Measurements from ENCODE around the gene GATB.

GATB gene

DNA sequence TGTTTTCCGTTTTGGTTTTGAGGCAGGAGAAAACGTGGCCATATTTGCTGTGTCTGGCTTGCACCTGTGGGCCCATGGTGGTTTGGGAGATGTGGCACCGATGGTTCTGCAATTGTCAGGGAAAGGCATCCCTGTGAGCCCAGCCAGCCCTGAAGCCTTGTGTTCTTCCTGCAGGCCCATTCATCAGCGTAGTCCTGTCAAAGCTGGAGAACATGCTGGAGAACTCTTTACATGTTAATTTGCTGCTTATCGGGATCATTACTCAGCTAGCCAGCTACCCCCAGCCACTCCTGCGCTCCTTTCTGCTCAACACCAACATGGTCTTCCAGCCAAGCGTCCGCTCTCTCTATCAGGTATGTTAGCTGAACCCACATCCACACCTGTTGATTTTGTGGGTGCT is 104.7 kb downstream of the GATB start:
- no peak for DNase-seq (ENCODE audit: low read depth in 1 of 2, low spot score in 1 of 2)

DNA sequence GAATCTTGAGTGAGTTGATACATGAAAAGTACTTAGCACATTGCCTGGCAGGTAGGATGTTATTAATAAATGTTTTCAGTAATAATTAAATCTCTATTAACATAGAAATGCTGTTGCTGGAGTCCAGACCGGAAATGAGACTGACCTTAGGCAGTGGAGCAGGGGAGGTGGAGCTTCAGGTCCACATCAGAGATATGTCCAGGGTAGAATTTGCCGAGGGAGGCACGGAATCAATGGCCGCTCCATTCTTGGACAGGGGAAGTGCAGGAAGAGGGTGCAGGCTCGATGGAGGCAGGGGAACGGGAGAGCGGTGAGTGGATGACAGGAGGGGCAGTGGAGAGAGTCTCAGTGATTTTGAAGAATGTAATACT is 107.3 kb downstream of the GATB start:
- DNase-seq (ENCODE audit: low read depth in 1 of 2, low spot score in 1 of 2): no peak

DNA sequence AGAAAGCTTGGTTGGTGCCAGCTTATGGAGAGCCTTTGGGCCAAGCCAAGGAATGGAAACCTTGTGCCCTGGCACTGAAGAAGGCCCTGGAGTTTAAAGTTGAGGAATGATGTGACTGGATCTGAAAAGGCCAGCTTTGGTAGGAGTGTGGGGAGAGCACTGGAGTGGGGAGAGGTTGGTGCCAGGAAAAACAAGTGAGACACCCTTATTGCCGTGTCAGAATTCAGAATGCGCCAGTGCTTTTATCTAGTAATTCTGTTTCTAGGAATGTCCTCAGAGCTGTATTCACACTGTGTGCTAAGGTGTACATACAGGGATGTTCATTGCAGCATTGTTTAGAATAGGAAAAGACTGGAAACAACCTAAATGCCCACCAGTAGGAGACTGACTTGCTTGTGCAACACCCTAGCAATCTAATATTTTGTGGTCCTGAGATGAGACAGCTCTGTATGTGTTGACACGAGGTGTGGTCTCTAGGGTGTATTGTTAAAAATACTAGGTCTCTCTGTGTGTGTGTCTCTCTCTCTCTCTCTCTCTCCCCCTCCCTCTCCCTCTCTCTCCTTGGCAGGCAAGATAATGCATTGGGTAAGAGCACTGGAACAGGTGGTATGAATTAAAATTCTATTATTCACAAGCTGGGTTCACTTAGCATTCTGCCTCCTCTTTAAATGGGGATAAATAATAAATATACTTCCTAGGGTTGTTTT is 107.8 kb downstream of the GATB start:
- DNase-seq (ENCODE audit: low read depth in 1 of 2, low spot score in 1 of 2): no peak

DNA sequence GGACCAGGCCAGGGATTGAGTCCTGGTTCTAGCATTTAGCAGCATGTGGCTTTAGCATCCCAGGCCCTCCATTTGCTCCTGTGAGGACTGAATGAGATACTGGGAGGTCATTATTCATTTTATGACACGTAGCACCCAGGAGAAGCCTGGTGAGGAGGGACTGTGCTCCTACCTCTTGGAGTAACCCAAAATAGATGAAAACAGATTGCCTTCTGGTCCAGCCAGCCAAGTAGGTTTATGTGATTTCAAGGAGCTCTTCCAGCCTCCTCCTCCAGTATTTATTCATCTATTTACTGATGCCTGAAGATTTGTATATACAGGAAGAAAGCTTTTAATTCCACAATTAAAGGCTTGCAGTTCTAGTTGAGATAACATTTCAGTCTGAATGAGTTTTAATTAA is 109.3 kb downstream of the GATB start:
- no peak for DNase-seq (ENCODE audit: low read depth in 1 of 2, low spot score in 1 of 2)

DNA sequence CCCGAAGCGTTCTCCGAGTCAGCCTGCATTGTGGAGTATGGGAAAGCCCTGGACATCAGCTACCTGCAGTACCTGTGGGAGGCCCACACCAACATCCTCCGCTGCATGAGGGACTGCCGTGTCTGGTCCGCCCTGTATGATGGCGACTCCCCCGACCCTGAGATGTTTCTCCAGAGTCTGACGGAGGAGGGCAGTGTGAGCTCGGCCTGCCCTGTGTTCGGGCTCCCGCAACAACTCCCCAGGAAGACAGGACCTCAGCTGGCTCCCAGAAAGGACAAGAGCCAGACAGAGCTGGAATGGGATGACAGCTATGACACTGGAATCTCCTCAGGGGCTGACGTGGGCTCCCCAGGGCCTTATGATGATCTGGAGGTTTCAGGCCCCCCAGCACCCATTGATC is 111.3 kb downstream of the GATB start:
- no peak for DNase-seq (ENCODE audit: low read depth in 1 of 2, low spot score in 1 of 2)

DNA sequence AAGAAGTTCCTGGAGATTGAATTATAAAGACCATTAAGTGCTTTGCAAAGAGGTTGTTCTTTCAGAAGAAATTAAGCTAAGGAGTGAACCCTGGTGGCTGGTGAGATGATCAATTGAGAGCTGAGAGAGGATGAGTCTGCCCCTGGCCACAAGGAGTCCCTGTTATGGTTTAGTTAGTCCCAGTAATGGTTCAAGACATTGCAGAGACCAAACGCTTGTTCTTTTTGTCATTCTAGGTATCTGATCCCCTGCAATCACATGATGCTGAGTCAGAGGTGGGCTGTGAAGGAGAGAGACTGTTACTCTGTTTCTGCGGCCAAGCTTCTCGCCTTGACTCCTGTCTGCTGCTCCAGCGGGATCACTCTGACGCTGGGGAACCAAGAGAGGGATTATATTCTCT is 114.5 kb downstream of the GATB start:
- DNase-seq (ENCODE audit: low read depth in 1 of 2, low spot score in 1 of 2): no peak

DNA sequence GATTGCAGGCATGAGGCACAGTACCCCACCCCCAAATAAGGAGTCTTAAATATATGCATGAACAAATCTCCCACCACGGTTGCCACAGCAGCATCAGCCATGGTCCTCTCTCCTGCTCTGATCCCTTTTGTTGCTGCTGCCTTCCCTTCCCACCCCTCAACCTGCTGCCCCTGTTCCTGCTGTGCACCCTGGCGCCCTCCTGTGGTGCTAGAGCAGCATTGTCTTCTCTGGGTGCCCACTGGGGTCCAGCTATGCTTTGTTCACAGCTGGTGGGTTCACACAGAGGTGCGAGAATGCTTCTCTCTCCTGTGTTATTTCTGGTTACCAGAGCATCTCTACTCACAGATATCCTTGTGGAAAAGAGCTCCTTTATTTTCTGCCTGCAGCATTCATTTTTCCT is 116.2 kb downstream of the GATB start:
- DNase-seq (ENCODE audit: low read depth in 1 of 2, low spot score in 1 of 2): no peak

DNA sequence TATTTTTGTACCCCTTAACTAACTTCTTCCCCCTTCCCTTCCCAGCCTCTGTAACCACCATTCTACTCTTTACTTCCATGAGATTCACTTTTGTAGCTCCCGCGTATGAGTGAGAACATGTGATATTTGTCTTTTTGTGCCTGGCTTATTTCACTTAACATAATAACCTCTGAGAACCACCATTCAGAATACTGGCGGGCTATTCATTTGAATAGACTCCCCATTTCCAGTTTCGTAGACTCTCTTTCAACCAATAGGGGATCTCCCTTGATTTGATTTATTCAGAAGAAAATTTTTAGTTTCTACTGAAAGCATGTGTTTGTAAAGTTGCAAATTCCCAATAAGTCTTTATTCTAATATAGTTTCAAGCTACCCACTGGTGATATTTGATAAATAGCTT is 117.2 kb downstream of the GATB start:
- DNase-seq (ENCODE audit: low read depth in 1 of 2, low spot score in 1 of 2): no peak

DNA sequence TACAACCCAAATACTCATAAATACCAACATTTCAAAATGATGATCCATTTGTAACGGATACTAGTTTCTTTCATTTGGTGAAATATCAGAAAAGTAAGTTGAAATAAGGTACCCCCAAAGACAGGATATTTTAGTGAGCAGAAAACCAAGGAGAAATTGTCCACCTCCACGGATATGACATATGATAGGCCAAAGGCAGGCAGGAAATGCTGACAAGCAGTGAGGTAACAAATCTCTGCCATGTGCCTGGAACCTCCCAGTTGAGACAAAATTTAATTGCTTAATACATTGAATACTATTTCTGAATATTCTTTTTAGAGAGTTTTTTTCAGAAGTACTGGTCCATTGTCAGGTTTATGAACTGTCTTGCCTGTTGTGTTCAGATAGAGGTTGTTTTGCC is 118.8 kb downstream of the GATB start:
- no peak for DNase-seq (ENCODE audit: low read depth in 1 of 2, low spot score in 1 of 2)

DNA sequence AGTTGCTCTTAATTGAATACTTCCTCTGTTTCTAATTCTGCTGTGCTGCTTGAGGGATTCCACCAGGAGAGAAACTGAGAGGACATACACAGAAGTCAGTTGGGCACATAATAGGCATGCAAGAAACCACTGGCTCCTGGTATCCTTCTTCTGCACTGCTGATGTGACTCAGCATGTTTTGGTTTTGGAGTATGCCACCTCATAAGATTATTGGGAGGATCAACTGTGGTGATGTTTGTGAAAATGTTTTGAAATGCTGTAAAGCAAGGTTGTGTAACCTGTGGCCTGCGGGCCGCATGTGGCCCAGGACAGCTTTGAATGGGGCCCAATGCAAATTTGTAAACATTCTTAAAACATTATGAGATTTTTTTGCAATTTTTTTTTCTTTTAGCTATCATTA is 119.6 kb downstream of the GATB start:
- DNase-seq (ENCODE audit: low read depth in 1 of 2, low spot score in 1 of 2): no peak

DNA sequence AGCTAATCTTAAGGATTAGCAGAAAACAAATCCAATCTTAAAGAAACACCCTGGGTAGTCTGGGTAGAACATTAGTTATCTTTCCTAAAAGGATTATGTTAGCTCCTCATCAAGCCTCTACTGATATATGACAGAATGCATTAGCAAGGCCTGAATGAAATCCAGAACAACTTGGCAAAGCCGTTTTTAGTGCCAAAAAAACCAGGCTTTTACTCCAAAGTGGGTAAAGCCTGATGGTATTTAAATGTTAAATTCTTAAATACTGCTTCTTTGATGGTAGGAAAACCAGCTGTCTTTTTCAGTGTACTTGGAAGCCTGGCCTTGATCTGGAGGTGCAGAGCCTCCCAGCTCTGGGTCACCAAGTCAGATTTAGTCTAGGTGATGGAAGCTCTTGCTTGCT is 120.4 kb downstream of the GATB start:
- no peak for DNase-seq (ENCODE audit: low read depth in 1 of 2, low spot score in 1 of 2)

DNA sequence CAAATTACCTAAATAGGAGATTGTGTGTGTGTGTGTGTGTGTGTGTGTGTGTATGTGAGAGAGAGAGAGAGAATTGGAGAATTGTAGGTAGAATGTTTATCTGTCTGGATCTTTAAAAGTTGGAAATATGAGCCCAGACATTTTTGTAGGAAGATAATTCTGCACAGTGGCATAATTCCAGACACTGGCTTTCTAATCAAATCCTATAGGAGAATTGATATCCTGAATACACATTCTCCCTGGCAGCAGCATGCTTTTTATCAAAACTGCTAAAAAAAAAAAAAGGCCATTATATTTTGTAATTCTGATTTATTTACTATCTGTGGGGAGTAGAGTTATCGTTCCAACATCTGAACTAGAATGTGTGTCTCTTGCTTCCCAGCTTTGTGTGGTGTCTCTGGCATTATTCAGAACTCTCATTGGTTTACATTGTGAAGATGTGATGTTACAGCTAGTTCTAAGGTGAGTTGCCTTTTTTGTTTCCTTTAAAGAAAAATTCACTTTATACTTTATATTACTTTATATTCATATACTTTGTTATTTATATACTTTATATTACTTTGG is 122.4 kb downstream of the GATB start:
- DNase-seq (ENCODE audit: low read depth in 1 of 2, low spot score in 1 of 2): no peak

DNA sequence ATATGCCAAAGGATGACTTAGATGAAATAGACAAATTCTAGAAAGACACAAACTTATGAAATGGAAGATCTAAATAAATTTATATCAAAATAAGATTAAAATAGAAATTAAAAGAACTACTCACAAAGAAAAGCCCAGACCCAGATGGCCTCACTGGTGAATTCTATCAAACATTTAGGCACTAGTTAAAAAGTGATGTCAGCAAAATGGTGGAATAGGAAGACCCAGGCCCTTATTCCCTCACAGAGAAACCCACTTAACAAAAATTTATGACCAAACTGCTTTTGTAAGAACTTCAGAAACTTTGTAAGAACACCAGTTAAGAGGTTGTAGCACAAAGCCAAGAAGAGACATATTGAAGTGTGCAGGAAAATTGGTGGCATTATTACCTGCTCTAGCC is 129.5 kb downstream of the GATB start:
- no peak for DNase-seq (ENCODE audit: low read depth in 1 of 2, low spot score in 1 of 2)

DNA sequence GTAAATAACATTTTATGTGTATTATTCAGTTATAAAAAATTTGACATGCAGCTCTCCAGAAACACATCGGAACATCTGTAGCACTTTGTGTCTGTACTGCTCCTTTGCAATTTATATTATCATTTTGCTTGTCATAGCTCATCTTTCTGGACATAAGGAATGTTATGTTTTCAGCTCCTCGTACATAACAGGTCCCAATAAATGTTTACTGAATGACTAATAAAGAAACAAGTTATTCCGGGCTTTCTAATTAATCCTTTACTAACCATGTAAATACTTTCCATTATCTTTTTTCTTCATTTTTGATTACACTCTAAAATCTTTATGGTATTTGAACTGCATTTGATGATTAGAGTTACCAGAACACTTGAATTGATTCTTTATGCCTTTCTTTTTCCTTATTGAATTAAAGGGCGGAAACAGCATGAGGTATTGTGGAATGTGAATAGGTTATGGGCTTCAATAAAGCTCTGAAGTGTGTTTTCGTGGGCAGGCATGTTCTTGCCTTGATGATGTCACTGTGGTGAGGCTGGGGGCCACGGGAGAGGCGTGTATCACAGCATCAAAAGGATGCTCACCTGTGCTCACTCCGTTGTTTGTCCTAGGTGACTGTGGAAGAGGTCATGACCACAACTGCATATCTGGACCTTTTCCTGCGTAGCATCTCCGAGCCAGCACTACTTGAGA is 131.6 kb downstream of the GATB start:
- no peak for DNase-seq (ENCODE audit: low read depth in 1 of 2, low spot score in 1 of 2)

DNA sequence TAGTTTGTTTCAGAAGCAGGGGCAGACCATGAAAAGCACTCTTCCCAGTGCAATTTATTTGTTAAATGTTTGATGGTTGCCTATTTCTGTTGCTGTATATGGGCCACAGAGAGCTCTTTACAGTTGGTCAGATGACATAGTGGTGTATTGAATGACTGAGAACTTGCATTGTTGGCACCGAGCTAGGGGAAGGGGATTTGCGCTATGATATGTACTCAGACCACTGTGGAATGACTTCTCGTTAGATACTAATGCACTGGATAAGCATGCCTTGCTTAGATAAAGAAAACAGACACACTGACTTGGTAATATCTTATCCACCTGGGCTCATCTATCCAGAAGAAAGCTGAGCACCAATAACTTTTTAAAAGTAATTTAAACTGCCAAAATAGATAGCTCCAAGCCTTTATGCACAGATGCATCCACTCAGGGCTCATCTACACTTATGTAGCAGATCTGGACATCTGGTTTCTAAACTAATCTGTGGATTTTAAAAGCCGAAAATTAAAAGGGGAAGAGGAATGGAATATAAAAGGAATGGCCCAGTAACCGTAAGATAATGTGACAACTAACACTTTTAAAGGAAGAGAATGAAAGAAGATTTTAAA is 132.7 kb downstream of the GATB start:
- no peak for DNase-seq (ENCODE audit: low read depth in 1 of 2, low spot score in 1 of 2)

DNA sequence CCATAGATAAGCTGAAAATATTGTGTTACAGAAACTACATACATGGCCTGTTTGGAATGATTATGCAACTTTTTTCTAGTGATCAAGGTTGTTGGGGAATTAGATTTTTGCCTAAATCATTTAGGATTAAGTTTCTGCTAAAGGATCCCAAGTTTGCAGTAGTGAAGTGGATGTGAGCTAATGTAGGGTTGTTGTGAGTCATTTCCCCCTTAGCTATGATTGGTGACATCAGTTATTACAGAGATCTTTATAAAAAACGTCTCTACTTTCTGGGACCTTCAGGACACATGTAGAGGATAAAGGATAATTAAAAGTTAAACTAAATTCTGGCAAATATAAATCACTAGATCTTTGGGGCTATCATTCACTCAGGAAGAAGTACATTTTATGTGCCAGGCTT is 133.3 kb downstream of the GATB start:
- DNase-seq (ENCODE audit: low read depth in 1 of 2, low spot score in 1 of 2): no peak

DNA sequence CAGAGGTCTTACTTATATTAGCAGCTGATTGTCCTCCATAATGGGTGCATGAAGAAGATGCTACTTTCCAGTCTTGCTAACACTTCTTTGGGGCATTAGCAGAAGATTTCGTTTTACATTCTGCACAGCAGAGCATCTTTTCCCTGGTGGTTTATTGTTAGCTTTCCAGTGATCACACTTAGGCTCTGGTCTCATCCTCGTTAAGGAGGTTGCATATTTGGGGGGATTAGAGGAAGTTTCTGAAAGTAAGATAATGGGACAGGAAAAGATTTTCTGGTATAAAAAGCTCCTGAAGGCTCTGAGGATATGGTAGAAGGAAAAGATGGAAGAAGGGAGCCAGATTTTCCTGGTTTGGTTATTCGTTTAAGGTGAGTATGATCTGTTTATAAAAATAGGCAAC is 134.1 kb downstream of the GATB start:
- DNase-seq (ENCODE audit: low read depth in 1 of 2, low spot score in 1 of 2): no peak

DNA sequence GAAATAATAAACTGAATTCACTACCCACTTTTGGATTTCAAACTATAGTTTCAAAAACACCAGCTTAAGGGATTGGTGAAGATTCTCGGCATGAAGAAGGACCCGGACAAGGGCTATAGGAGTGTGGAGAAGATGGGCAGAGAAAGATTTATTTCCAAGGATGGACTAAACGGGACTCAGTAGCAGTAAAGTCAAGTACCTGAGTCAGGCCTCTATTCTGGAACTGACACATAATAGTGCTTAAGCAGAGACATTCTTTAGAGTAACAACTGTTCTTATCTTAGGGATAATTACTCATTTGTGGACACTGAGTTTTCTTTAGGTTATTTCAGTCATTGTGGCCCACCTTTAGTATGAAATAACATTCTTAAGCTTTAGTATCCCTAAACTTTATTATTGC is 134.6 kb downstream of the GATB start:
- no peak for DNase-seq (ENCODE audit: low read depth in 1 of 2, low spot score in 1 of 2)

DNA sequence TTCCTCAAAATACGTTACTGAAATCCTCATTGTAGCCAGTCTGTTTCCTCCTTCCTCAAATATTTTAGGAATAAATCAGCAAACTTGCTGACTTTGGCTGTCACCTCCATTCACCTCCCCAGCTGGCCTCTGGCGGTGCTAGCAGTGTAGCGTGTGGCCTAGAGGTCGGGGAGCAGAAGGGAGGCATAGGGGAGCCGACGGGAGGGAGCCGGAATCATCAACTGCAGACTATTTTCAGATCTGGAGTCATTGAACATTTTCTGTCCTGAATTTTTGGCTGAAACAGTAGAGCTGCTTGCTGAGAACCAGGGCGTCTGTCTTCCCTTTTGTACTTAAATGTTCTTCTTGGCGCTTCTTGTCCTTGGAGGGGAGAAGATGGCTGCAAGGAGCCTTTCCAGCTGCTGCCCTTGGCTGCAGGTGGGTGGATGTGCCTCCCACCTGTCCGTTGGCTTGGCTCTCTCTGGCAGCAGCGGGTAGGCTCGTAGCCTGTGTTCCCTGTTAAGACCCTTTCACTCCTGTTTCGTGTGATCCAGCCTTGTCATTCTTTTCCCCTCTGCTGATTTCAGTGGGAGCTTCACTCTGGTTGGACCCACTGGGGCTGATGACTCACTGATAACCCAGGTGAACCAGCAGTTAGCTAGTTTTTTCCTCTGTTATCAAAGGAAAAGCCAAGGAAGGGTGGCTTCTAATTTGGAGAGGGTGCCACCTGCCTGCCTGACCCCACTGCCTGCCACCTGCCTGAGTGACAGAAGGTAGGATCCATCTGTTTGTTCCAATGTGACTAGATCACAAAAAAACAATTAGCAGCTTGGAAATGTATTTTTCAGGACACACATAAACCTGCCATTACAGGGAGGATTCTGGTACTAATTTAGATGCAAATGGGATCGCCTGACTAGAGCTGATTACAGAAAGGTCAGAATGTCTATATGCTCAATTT is 135.9 kb downstream of the GATB start:
- no peak for DNase-seq (ENCODE audit: low read depth in 1 of 2, low spot score in 1 of 2)
